H1 (cell line): ENCODE measurements around the gene PCDHGA11. TPM values are rescaled to one million over a fixed set of nuclear protein-coding genes. Genes with fewer than 3 reads are reported as not detected.

Experiments
- CTCF ChIA-PET: fragments of 300-600 bp; sonication (Branson Sonifier 250); formaldehyde crosslinking; loops from one replicate; lab custom pipeline; 2021; ENCODE audit not compliant: partially characterized antibody; lab: Charles Lee
- POLR2A ChIA-PET: fragments of 300-600 bp; sonication (Branson Sonifier 250); formaldehyde crosslinking; loops from one replicate; lab custom pipeline; 2021; ENCODE audit warnings: inconsistent platforms; ENCODE audit not compliant: partially characterized antibody; lab: Charles Lee
- DNase-seq, 2 experiments: peaks; one replicate each; pipeline versions ENCODE4 v3.0.0 to v3.0.0-alpha.2; 2010 to 2022; ENCODE audit warnings: low spot score in 2 of 2, low read depth in 1 of 2, mixed read lengths in 1 of 2
- FAIRE-seq: peaks from 2 replicates; lab custom pipeline; 2011; peaks lifted over from hg19 to GRCh38; lab: Jason Lieb, UNC
- H2AFZ ChIP-seq: 2 replicates; pipeline ENCODE4 v1.8.1; 2012; ENCODE audit warnings: low read length, inconsistent platforms
- H2AK5ac ChIP-seq: 2 replicates; pipeline ENCODE4 v1.6.1; 2013; ENCODE audit warnings: low read depth, low read length
- H2BK120ac ChIP-seq: replicated peaks from 2 replicates; pipeline ENCODE3; 2013; ENCODE audit warnings: low read depth, low read length, inconsistent platforms
- H2BK12ac ChIP-seq: 2 replicates; pipeline ENCODE4 v1.6.1; 2013; ENCODE audit warnings: low read depth, low read length
- H2BK15ac ChIP-seq: 2 replicates; pipeline ENCODE4 v1.6.1; 2013; ENCODE audit warnings: low read length
- H2BK20ac ChIP-seq: 2 replicates; pipeline ENCODE4 v1.6.1; 2013; ENCODE audit warnings: low read length
- H2BK5ac ChIP-seq: 2 replicates; pipeline ENCODE4 v1.6.1; 2013; ENCODE audit warnings: low read depth, low read length
- H3K14ac ChIP-seq: 2 replicates; pipeline ENCODE4 v1.6.1; 2013; ENCODE audit warnings: inconsistent platforms; ENCODE audit not compliant: insufficient read length
- H3K18ac ChIP-seq: 2 replicates; pipeline ENCODE4 v1.6.1; 2013; ENCODE audit warnings: low read length; ENCODE audit errors: extremely low read depth
- H3K23ac ChIP-seq: 2 replicates; pipeline ENCODE4 v1.6.1; 2013; ENCODE audit warnings: inconsistent platforms; ENCODE audit not compliant: insufficient read length
- H3K23me2 ChIP-seq: 2 replicates; pipeline ENCODE4 v1.6.1; 2013; ENCODE audit warnings: low read depth, low read length
- H3K27ac ChIP-seq: 2 replicates; pipeline ENCODE4 v1.6.1; 2011; ENCODE audit warnings: low read depth, low read length, inconsistent platforms
- H3K27me3 ChIP-seq, 4 experiments: replicated peaks in 1 of 4; 1 replicate in 1 of 4; 2 replicates in 3 of 4; pipeline versions ENCODE4 v1.6.1 to v1.8.1; 2011 to 2013; ENCODE audit warnings: low read length in 3 of 4, mild to moderate bottlenecking in 3 of 4, inconsistent platforms in 2 of 4, mixed read lengths in 2 of 4, moderate library complexity in 1 of 4; ENCODE audit not compliant: control insufficient read depth in 3 of 4, insufficient read depth in 3 of 4; ENCODE audit errors: extremely low read depth in 1 of 4
- H3K36me3 ChIP-seq, 4 experiments: 2 replicates each; pipeline versions ENCODE4 v1.6.1 to v1.8.1; 2011 to 2013; ENCODE audit warnings: mild to moderate bottlenecking in 4 of 4, low read length in 3 of 4, moderate library complexity in 2 of 4, control low read depth in 1 of 4, inconsistent platforms in 1 of 4; ENCODE audit not compliant: insufficient read depth in 4 of 4, control insufficient read depth in 2 of 4
- H3K4ac ChIP-seq: replicated peaks from 2 replicates; pipeline ENCODE3; 2013; ENCODE audit warnings: low read length, low read depth, mixed read lengths, inconsistent platforms; ENCODE audit not compliant: insufficient read length
- H3K4me1 ChIP-seq, 4 experiments: replicated peaks in 1 of 4; 1 replicate in 1 of 4; 2 replicates in 3 of 4; pipeline versions ENCODE4 v1.6.1 to v1.8.1; 2011 to 2013; ENCODE audit warnings: low read length in 3 of 4, inconsistent platforms in 2 of 4, mixed read lengths in 1 of 4; ENCODE audit not compliant: insufficient read depth in 4 of 4, control insufficient read depth in 3 of 4
- H3K4me2 ChIP-seq, 2 experiments: 2 replicates each; pipeline versions ENCODE4 v1.6.1 to v1.8.1; 2011 to 2013; ENCODE audit warnings: low read depth in 2 of 2, low read length in 2 of 2, control low read depth in 1 of 2, inconsistent platforms in 1 of 2, mild to moderate bottlenecking in 1 of 2; ENCODE audit not compliant: insufficient read depth in 1 of 2
- H3K4me3 ChIP-seq, 4 experiments: fragments of 200-600, 300-600 bp in 1 of 4; sonication (generic), shearing (Covaris generic), sonication (Bioruptor Twin) in 1 of 4; 2 replicates each; pipeline versions ENCODE4 v1.5.1 to v1.8.1; 2011 to 2016; ENCODE audit warnings: low read length in 4 of 4, low read depth in 3 of 4, control low read depth in 2 of 4, inconsistent platforms in 2 of 4, mild to moderate bottlenecking in 2 of 4, mixed read lengths in 1 of 4, moderate library complexity in 1 of 4; ENCODE audit not compliant: insufficient read depth in 2 of 4; ENCODE audit errors: extremely low read depth in 1 of 4
- H3K56ac ChIP-seq: replicated peaks from 2 replicates; pipeline ENCODE3; 2013; ENCODE audit warnings: low read depth, mild to moderate bottlenecking, mixed read lengths, low read length, inconsistent platforms; ENCODE audit not compliant: insufficient read length
- H3K79me1 ChIP-seq: 2 replicates; pipeline ENCODE4 v1.6.1; 2013; ENCODE audit warnings: low read depth, low read length, control low read depth
- H3K79me2 ChIP-seq, 2 experiments: 2 replicates each; pipeline versions ENCODE4 v1.6.1 to v1.8.1; 2012 to 2013; ENCODE audit warnings: low read length in 2 of 2, mild to moderate bottlenecking in 2 of 2, inconsistent platforms in 1 of 2; ENCODE audit not compliant: insufficient read depth in 2 of 2, control insufficient read depth in 1 of 2
- H3K9ac ChIP-seq, 4 experiments: replicated peaks in 1 of 4; 1 replicate in 1 of 4; 2 replicates in 3 of 4; pipeline versions ENCODE4 v1.6.1 to v1.8.1; 2011 to 2013; ENCODE audit warnings: low read depth in 3 of 4, low read length in 3 of 4, control low read depth in 2 of 4, mild to moderate bottlenecking in 2 of 4, moderate library complexity in 2 of 4, inconsistent platforms in 1 of 4; ENCODE audit errors: extremely low read depth in 1 of 4
- H3K9me3 ChIP-seq, 2 experiments: 2 replicates each; pipeline versions ENCODE4 v1.6.1 to v1.8.1; 2012 to 2013; ENCODE audit warnings: mild to moderate bottlenecking in 2 of 2, moderate library complexity in 2 of 2, control low read depth in 1 of 2, inconsistent platforms in 1 of 2, low read depth in 1 of 2, low read length in 1 of 2, mixed read lengths in 1 of 2; ENCODE audit not compliant: insufficient read depth in 2 of 2
- H4K20me1 ChIP-seq, 2 experiments: replicated peaks in 1 of 2; 2 replicates each; pipeline versions ENCODE3 to v1.8.1; 2011 to 2013; ENCODE audit warnings: inconsistent platforms in 2 of 2, low read length in 2 of 2, mild to moderate bottlenecking in 1 of 2; ENCODE audit not compliant: insufficient read depth in 2 of 2, control insufficient read depth in 1 of 2
- H4K5ac ChIP-seq: 2 replicates; pipeline ENCODE4 v1.6.1; 2013; ENCODE audit warnings: low read length, low read depth, mixed read lengths, inconsistent platforms; ENCODE audit not compliant: insufficient read length
- H4K8ac ChIP-seq: 2 replicates; pipeline ENCODE4 v1.8.0; 2013; ENCODE audit warnings: mild to moderate bottlenecking, moderate library complexity, low read length, inconsistent platforms; ENCODE audit not compliant: insufficient read depth; ENCODE audit errors: extremely low read depth
- H4K91ac ChIP-seq: replicated peaks from 2 replicates; pipeline ENCODE3; 2013; ENCODE audit warnings: low read length, mixed read lengths, inconsistent platforms; ENCODE audit not compliant: insufficient read length
- KDM4A ChIP-seq: IDR thresholded peaks from one replicate; pipeline ENCODE4 v1.7.1; 2012; ENCODE audit warnings: low read depth, mild to moderate bottlenecking, moderate library complexity, low read length, inconsistent platforms; ENCODE audit not compliant: severe bottlenecking
- POU5F1 ChIP-seq: IDR thresholded peaks from 2 replicates; pipeline ENCODE4 v1.6.1; 2011; ENCODE audit warnings: low read depth, mild to moderate bottlenecking, low read length, moderate library complexity
- RNF2 ChIP-seq: fragments of 200-900, 300-1000 bp; sonication (generic); IDR thresholded peaks from 2 replicates; pipeline ENCODE4 v1.7.1; 2016; ENCODE audit warnings: borderline replicate concordance, low read depth, mild to moderate bottlenecking, antibody characterized with exemption, low read length; ENCODE audit not compliant: poor library complexity, severe bottlenecking; ENCODE audit errors: missing control alignments
- WGBS, 2 experiments: shearing (Covaris generic) in 1 of 2; methylation state at CpG; one replicate each; pipeline versions ENCODE4 v1.1.6 to v1.1.7; 2013 to 2015; ENCODE audit warnings: low lambda C conversion rate in 2 of 2, mixed read lengths in 2 of 2, inconsistent platforms in 1 of 2, low coverage in 1 of 2, missing lambda C conversion rate in 1 of 2; ENCODE audit not compliant: insufficient replicate concordance in 2 of 2, insufficient coverage in 1 of 2, insufficient read length in 1 of 2; ENCODE audit errors: extremely low coverage in 1 of 2, missing lambda C conversion rate in 1 of 2; 5-methylcytosine and 5-hydroxymethylcytosine counted together
- polyA plus RNA-seq, 7 experiments: library from polyadenylated mRNA; depleted of rRNA in 3 of 7; stranded (reverse) in 5 of 7; unstranded in 2 of 7; fragments of >200 nt in 5 of 7; fragments of 200-250 nt in 2 of 7; gene quantifications; 1 replicate in 5 of 7; 2 replicates in 1 of 7; 4 replicates in 1 of 7; pipeline versions ENCODE4 v1.2.1 to v1.2.3, GENCODE V29; 2011 to 2013; ENCODE audit warnings: missing spikeins in 2 of 7, mixed read lengths in 2 of 7
- total RNA-seq: library from RNA; stranded (reverse); fragmentation: NEBNext Ultra II Directional; extraction: Animal tissue kit (Norgen Biotek cat#: 25700); gene quantifications from 2 replicates; pipeline ENCODE4 v1.2.1, GENCODE V29; 2021

The PCDHGA11 gene
- total and polyA plus RNA-seq, 2 of the 8 experiments (the other 6 are each of a cell fraction or from before 2014, with no cell fraction given): 2.2 to 8.2 TPM

DNA sequence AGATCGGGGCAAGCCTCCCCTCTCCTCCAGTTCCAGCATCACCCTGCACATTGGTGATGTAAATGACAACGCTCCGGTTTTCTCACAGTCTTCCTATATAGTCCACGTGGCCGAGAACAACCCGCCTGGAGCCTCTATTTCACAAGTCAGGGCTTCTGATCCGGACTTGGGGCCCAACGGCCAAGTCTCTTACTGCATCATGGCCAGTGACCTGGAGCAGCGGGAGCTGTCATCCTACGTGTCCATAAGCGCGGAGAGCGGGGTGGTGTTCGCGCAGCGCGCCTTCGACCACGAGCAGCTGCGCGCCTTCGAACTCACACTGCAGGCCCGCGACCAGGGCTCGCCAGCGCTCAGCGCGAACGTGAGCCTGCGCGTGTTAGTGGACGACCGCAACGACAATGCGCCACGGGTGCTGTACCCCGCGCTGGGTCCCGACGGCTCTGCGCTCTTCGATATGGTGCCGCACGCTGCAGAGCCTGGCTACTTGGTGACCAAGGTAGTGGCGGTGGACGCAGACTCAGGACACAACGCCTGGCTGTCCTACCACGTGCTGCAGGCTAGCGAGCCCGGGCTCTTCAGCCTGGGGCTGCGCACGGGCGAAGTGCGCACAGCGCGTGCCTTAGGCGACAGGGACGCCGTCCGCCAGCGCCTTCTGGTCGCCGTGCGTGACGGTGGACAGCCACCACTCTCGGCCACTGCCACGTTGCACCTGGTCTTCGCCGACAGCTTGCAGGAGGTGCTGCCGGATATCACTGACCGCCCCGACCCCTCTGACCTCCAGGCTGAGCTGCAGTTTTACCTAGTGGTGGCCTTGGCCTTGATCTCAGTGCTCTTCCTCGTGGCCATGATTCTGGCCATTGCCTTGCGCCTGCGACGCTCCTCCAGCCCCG lies 31.5 kb upstream of the PCDHGA11 start:
- H4K91ac ChIP-seq: no peak overlapping the region
- peaks cover 3 to 29% (median 14%) of the 10 kb centered on the region in 4 experiments; a peak in 7 of 8 replicates for H3K36me3 ChIP-seq
- no peak overlapping the region for H3K14ac ChIP-seq
- no peak overlapping the region for H3K18ac ChIP-seq
- no peak overlapping the region for H2BK120ac ChIP-seq
- ChIA-PET POLR2A (interaction anchor here (1.0 kb wide), 1 partner anchor 124 kb away, joined by 3 read pairs; no protein-coding TSS in a partner anchor), CTCF (interaction anchor here (0.8 to 8.7 kb wide), 24 partner anchors 11 to 207 kb away, joined by 3 to 68 read pairs (median 7); partner anchors contain the start of genes PCDHB10, PCDHB15, PCDHB16 and PCDHGA10)
- WGBS, 2 experiments: 95% methylated on average over 62 of the region's 77 CpGs; no CpG with 5 or more reads in 1 of the 2 experiments
- no peaks in the 10 kb centered on the region for H4K20me1 ChIP-seq
- no peak overlapping the region for H2AFZ ChIP-seq
- H4K8ac ChIP-seq: no peak overlapping the region; the same call in none of the 2 replicates
- H2BK15ac ChIP-seq: no peak overlapping the region
- no peak overlapping the region for H3K27ac ChIP-seq
- no peak for FAIRE-seq
- no peak overlapping the region for H3K9ac ChIP-seq
- H2BK12ac ChIP-seq: no peak overlapping the region
- no peaks in the 10 kb centered on the region; a peak in 1 of 7 replicates for H3K27me3 ChIP-seq
- no peak overlapping the region for H2BK20ac ChIP-seq
- H3K79me2 ChIP-seq: no peaks in the 10 kb centered on the region
- H4K5ac ChIP-seq: no peak overlapping the region
- 0 out of 8 replicates have a peak overlapping the region, but pooled peaks of 1 of the 4 experiments have one; percentile 36 for H3K4me3 ChIP-seq
- H3K4me1 ChIP-seq: no peaks in the 10 kb centered on the region
- no peak for DNase-seq
- no peaks in the 10 kb centered on the region; the same call in 1 of the 2 replicates for H3K23me2 ChIP-seq
- H3K56ac ChIP-seq: no peak overlapping the region
- no peak overlapping the region for H2AK5ac ChIP-seq
- H3K4me2 ChIP-seq: no peak overlapping the region; a peak in 1 of 4 replicates
- peaks cover 46 to 54% of the 10 kb centered on the region in 2 experiments for H3K9me3 ChIP-seq
- no peak overlapping the region for H3K23ac ChIP-seq
- TF ChIP-seq POU5F1 (no peak), KDM4A (no peak), RNF2 (no peak)
- TF ChIP-seq, all 59 proteins: peak for 0
- H3K4ac ChIP-seq: no peak overlapping the region
- H2BK5ac ChIP-seq: no peak overlapping the region
- no peaks in the 10 kb centered on the region for H3K79me1 ChIP-seq
